SK-N-SH (cell line): ENCODE results near the gene SIK2.

Experiments used
- CTCF ChIP-seq: fragments of 200-600 bp; sonication (generic); IDR thresholded peaks from 2 replicates; pipeline ENCODE4 v1.6.1; 2017; ENCODE audit warnings: antibody characterized with exemption, mild to moderate bottlenecking, moderate library complexity
- EZH2phosphoT487 ChIP-seq: fragments of 200-600 bp; sonication (generic); IDR thresholded peaks from 2 replicates; pipeline ENCODE4 v1.6.1; 2017; ENCODE audit warnings: low read depth, mixed run types, mild to moderate bottlenecking, antibody characterized with exemption, moderate library complexity, borderline replicate concordance
- FOXM1 ChIP-seq: IDR thresholded peaks from 2 replicates; pipeline ENCODE4 v1.4.0; 2012; ENCODE audit warnings: low read depth, mild to moderate bottlenecking
- GABPA ChIP-seq: IDR thresholded peaks from 2 replicates; pipeline ENCODE4 v1.4.0; 2012; ENCODE audit warnings: low read depth, mild to moderate bottlenecking
- JUND ChIP-seq: IDR thresholded peaks from 2 replicates; pipeline ENCODE4 v1.4.0; 2012
- POLR2AphosphoS5 ChIP-seq: IDR thresholded peaks from 2 replicates; pipeline ENCODE4 v1.6.1; 2012; ENCODE audit warnings: low read depth, low read length
- YY1 ChIP-seq: IDR thresholded peaks from 2 replicates; pipeline ENCODE4 v1.4.0; 2012; ENCODE audit warnings: low read depth, mild to moderate bottlenecking

DNA sequence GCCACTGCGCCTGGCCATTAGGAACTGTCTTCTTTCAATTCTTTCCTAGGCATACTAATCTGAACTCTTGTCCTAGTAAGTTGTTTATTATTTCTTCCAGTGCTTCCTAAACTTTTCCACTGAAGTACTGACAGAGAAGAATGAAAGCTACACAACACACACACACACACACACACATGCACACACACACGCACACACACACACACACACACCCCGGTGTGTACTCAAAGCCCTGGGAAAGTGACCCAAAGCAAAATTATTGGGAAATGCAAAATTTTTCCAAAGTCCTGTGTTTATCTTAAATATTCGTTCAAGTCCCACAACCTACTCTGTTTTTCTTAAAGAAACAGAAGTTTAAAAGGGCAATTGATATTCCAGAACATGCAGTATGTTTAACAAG, 19.4 kb upstream of the SIK2 start:
- TF ChIP-seq JUND = no peak
- TF ChIP-seq POLR2AphosphoS5 = no peak
- no peak for TF ChIP-seq EZH2phosphoT487
- no peak for TF ChIP-seq CTCF
- no peak for TF ChIP-seq YY1
- no peak for TF ChIP-seq FOXM1
- TF ChIP-seq GABPA = no peak
